Urothelium cell line (cell line): ENCODE results near the gene EYS.

Experiments
- DNase-seq: peaks from one replicate; pipeline ENCODE4 v3.0.0; 2011; ENCODE audit warnings: low spot score, mixed read lengths
- FAIRE-seq: peaks from 2 replicates; lab custom pipeline; 2011; peaks lifted over from hg19 to GRCh38; lab: Jason Lieb, UNC

EYS gene

DNA sequence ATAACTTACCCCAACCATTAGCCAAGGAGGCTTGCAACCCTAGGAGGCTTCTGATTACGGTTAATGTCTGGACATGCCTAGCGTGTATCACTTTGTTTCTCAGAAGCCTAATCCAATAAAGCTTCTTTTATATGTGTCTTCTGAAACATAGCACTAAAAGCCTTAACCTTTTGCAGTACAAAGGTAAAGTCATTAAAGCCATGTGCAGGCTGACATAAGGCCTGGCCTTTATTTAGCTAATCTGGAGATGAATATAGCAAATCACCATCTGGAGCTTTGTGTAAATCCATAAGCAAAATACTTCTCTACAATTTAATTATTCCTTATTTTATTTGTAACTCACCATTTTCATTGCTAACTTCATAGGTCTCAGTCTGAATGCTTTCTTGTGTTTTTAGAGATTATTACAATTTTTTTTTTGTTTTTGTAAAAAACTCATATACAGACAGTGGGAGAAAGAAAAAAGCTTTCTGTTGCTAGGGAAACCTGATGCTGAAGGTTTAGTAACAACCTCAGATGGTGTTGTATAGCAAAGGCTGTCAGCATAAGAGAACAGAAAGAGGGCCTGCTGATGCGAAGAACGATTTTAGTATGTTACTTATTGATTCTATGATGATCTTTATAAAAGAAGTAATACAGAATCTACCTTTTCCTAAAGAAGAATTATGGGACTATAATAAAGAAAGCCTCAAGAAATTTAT lies at the start of gene EYS:
Gene EYS, minus strand, starts transcription at position 101 of the 701 bp plus-strand sequence. CDS start 211,816 bp downstream, outside the sequence.
- no peak for DNase-seq
- FAIRE-seq, result no peak

DNA sequence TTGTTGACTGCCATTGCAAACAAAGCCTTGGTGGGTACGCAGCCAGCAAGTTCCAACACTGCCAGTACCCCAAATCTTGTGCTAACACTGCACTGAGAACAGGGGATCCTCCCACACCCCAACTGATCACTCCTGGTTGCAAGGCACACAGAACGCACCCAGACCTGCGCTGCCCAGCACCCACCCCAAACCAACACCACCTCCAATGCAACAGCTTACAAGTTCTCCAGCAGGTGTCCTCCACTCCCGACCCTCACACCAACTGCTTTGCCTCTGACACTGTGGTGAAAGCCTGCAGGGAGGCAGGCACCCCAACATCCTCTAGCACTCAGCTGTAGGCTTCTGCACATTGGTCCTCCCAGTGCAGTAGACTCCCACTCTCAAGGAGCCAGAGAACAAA lies 39.3 kb upstream of the EYS start:
- no peak for FAIRE-seq
- DNase-seq, result no peak

DNA sequence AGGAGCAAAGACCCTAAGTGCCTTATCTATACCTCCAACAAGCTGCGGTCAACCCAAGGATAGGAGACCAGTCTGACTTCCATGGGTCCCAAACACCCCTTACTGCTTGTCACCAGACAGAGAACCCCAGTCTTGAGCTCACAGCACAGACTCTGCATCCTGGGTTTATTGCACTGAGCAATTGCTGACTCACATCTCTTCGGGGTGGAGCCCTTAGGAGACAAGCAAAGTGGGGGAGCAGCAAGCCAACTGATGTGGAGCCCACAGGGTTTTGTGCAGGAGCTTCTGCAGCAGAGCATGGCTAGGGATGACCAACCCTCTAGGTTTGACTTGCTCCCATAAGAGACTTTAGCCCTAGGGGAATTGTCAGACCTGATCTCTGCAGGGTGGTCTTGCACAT lies 38.6 kb upstream of the EYS start:
- no peak for FAIRE-seq
- DNase-seq, result no peak

GRCh38 chr6:65728879-65729479 lies 22.0 kb upstream of the EYS start:
- DNase-seq (no peak), FAIRE-seq (no peak)

DNA sequence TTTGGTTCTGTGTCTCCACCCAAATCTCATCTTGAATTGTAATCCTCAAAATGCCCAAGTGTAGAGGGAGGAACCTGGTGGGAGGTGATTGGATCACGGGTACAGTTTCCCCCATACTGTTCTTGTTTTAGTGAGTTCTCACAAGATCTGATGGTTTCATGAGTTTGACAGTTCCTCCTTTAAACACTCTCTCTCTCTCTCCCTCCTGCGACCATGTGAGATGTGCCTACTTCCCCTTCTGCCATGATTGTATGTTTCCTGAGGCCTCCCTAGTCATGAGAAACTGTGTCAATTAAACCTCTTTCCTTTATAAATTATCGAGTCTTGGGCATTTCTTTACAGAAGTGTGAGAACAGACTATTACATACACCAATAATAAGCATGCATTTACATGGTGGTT lies 12.1 kb upstream of the EYS start:
- no peak for DNase-seq
- FAIRE-seq, result no peak

DNA sequence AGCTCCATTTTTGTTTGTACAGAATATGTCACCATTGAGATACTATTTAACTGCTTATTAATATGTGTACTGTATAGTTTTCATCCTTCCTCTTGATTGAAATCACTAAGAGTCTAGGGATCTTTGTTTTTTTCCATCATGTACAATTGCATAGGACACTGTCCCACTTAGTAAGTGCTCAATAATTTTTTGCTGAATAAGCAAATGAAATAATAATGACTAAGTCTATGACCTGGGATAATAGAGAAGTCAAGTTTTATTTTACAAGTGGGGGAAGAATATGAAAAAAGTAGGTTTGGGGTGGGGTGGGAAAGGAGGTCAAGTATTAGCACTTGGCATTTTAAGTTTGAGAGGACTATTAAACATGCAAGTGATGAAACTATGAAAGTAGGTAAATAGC lies 4.5 kb upstream of the EYS start:
- FAIRE-seq (no peak), DNase-seq (no peak)

- DNase-seq (no peak), FAIRE-seq (no peak)
Observed at GRCh38 chr6:65709099-65709830, 2.2 kb upstream of the EYS start.

GRCh38 chr6:65708162-65708561 lies 1.1 kb upstream of the EYS start:
- DNase-seq (no peak), FAIRE-seq (no peak)

DNA sequence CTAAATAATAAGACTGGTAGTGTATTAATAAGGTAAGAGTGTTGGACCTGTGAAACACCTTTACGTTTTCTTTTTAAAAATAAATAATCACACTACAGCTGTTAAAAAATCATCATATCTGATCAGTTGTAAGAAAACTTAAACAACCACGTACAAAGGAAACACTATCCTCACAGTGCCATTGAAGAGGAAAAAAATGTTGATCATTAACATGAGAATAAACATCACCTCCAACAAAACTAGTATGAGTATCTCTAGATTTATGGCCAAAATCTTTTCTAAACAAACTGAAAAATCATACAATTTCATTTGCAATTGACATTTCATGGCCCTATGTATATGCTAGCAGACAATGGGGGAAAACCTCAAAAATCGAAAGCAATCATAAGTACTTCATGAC lies 590 bp downstream of the EYS start:
- FAIRE-seq, result no peak
- no peak for DNase-seq

DNA sequence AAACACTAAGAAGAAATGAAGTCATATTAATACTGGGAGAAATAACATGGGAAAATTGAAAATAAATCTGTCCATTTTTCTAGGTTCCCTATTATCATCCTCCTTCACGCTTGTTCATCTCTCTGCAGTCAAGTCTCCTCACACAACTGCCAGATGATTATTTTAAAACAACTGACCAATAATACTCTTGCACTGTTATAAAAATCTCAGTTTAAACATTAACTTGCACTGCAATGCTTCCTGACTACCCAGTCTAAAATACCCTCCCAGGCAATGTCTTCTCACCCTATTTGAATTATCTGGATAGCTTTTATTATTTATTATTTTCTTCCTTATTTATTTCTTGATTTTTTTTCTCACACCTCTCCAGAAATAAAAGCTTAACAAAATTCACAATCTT lies 5.7 kb downstream of the EYS start:
- FAIRE-seq (no peak), DNase-seq (no peak)

DNA sequence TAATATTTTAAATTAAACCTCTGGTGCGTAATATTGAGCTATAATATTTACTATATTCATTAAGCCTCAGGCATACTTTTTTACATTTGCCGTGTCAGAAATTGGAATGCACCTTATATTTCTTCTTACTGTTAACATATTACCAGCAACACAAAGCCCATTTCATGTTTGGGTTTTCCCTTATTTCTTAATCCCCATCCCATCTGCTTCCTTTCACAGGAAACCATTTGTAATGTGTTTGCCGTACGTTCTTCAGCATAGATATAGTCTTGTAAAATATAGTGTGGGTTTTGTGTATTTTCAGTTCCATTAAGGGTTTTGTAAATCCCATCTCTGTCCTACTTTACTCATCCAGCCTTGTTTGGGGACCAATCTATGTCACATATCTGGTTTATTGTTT lies 6.5 kb downstream of the EYS start:
- DNase-seq (no peak), FAIRE-seq (no peak)

GRCh38 chr6:65692109-65692508 lies 14.9 kb downstream of the EYS start:
- FAIRE-seq (no peak), DNase-seq (no peak)

DNA sequence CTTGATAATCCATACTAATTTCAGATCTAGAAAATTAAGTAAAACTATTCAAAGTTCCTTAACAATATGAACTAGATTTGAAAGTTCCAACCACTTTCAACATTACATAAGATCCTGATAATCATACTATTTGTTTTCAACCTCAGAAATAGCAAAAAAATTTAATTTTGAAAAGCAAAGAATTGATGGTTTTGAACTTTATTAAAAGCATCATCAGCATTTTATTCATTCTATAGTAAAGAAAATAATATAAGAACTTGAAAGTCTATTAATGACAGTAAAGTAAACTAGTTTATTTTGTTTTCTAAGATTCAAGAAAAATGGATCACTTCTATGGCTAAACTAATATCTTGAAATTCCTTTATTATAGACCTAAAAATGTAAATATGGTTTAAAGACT lies 26.8 kb downstream of the EYS start:
- FAIRE-seq (no peak), DNase-seq (no peak)

GRCh38 chr6:65671922-65672321 lies 35.1 kb downstream of the EYS start:
- FAIRE-seq, result no peak
- no peak for DNase-seq

DNA sequence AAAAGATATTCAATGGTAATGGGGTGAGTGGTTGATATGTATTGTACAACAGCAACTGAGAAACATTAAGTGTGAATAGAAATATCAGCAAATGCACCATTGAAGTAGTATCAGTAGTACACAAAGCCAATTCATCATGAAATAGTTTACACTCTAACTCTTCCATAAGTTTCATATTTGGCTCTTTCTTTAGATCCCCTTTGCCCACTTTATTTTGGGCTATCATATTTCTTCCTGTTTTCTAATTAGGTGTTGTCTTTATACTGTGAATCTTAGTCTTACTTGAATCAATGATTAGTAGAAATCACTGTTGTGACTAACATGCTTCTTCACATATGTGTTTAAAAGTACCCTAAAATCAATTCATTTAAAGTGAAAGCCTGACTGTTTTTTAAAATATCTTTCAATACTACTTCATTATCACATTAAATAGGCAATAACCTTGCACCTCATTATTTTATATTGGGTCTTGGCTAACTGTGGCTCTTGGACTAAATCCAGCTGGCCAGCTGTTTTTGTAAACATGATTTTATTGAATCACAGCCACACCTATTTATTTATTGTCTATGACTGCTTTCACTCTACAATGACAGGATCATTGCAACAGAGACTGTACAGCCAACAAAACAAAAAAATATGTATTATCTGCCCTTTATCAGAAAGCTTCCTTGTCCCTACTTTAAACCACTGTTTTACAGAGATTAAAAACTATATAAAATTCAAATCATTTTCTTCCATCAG lies 38.9 kb downstream of the EYS start:
- no peak for FAIRE-seq
- DNase-seq, result no peak

DNA sequence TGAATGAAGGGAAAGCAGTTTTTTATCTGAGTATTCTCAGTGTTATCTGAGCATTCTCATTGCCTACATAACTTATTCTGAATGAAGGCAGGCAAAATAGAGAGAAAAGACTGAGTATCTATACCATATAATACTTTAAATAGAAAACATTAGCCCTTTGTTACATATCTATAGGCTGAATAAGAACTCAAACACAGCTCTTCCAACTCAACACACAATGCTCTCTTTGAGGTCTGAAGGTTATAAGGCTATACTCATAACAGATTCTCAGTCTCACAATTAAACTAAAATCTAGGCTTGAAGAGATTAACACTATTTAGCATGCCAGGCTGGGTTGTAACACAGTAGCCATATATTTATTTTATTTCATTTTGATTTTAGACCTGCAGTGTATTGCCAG lies 56.9 kb downstream of the EYS start:
- DNase-seq (no peak), FAIRE-seq (no peak)

DNA sequence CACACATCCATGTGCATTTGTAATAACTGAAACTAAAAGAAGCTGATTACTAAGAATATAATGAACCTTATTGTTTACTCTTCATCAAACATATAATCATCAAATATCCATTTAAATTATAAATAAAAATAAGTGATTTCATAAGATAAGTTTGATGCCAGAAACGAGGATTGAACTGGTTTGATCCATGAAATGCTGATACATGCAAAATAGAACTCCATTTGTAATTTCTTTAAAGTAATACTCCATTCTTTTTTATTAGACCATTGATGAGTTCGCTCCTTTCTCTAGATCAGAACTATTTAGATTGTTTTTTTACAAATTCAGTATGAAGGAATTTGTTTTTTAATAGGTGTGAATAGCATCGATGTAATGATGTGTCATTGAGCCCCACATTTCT lies 57.6 kb downstream of the EYS start:
- no peak for DNase-seq
- FAIRE-seq, result no peak

- FAIRE-seq (no peak), DNase-seq (no peak)
Observed at GRCh38 chr6:65646544-65646943, 60.5 kb downstream of the EYS start.

GRCh38 chr6:65642776-65643175 lies 64.2 kb downstream of the EYS start:
- DNase-seq (no peak), FAIRE-seq (no peak)

GRCh38 chr6:65638047-65638831 lies 68.8 kb downstream of the EYS start:
- FAIRE-seq, result peak; percentile 9
- no peak for DNase-seq
